ENCODE data around the gene SIMC1. TPM values are rescaled to one million over a fixed set of nuclear protein-coding genes. Genes with fewer than 3 reads are reported as not detected.

SIMC1 gene
- total RNA-seq, 1 experiment from 2014 or later, result 31.8 TPM

DNA sequence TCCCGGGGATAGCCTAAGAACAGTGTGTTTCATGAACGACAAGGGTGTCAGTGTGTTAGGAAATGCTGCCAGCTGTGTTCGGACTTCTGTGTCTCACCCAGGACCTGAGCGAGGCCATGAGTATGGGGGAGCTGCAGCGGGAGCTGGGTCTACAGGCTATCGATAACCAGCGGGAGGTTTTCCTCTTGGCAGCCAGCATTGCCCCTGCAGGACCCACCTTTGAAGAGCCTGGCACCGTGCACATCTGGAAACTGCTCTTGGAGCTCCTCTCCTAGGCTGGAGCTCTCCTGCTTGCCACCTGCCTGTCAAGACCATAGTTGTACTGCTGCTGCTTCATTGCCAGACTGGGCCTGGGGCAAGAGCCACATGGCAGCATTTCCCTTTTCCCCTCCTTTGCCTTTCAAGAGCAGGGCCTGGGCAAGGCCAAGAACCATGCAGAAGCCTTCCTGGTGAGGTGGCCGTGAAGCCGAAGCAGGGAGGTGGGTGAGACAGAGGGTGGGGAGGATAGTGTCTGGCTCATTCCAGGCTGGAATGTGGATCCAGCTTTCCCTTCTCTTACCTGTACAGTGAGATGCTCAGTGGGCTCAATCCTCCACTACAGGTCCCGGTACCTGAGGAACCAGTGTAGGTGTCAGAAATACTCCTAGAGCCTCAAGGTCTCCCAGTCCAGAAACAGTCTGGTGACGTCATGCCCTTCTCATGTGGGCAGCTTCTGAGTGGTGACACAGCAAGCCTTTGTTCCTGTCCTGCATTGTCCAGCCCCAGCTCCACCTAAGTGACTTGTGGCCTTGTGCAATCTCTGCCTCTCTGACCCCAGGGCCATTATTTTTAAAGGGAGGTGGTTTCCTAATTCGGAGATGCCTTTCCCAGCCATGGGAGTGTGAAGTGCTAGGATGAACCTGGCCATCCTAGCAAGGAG, 133.7 kb downstream of the SIMC1 start:
- TF ChIP-seq, protein P1, sequence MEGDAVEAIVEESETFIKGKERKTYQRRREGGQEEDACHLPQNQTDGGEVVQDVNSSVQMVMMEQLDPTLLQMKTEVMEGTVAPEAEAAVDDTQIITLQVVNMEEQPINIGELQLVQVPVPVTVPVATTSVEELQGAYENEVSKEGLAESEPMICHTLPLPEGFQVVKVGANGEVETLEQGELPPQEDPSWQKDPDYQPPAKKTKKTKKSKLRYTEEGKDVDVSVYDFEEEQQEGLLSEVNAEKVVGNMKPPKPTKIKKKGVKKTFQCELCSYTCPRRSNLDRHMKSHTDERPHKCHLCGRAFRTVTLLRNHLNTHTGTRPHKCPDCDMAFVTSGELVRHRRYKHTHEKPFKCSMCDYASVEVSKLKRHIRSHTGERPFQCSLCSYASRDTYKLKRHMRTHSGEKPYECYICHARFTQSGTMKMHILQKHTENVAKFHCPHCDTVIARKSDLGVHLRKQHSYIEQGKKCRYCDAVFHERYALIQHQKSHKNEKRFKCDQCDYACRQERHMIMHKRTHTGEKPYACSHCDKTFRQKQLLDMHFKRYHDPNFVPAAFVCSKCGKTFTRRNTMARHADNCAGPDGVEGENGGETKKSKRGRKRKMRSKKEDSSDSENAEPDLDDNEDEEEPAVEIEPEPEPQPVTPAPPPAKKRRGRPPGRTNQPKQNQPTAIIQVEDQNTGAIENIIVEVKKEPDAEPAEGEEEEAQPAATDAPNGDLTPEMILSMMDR (IDR thresholded peaks at IDR 0.05; ENCODE audit: unreplicated experiment), result no peak
- Mint-ChIP-seq H3K9me3 (ENCODE audit: low read depth, unreplicated experiment) (no peaks in the 10 kb centered on the region), H3K4me1 (ENCODE audit: low read depth, unreplicated experiment) (peaks cover 17% of the 10 kb centered on the region), H3K27me3 (ENCODE audit: unreplicated experiment) (peaks cover 14% of the 10 kb centered on the region), H3K27ac (ENCODE audit: unreplicated experiment) (peak overlapping the region; percentile 59), H3K4me3 (ENCODE audit: low read depth, unreplicated experiment) (no peak overlapping the region), H3K36me3 (ENCODE audit: insufficient read depth, unreplicated experiment) (no peaks in the 10 kb centered on the region)
- CTCF ChIA-PET, result interaction anchor here (0.6 to 1.4 kb wide), 2 partner anchors 17 to 74 kb away, joined by 4 read pairs; partner anchors contain the start of genes HIGD2A and NOP16
- DNase-seq, result peak; percentile 64
- BruUV-seq (replicated peaks), result no TSS peak
- intact Hi-C loops (cut with micrococcal nuclease; ENCODE audit: unreplicated experiment), result no loop called here

DNA sequence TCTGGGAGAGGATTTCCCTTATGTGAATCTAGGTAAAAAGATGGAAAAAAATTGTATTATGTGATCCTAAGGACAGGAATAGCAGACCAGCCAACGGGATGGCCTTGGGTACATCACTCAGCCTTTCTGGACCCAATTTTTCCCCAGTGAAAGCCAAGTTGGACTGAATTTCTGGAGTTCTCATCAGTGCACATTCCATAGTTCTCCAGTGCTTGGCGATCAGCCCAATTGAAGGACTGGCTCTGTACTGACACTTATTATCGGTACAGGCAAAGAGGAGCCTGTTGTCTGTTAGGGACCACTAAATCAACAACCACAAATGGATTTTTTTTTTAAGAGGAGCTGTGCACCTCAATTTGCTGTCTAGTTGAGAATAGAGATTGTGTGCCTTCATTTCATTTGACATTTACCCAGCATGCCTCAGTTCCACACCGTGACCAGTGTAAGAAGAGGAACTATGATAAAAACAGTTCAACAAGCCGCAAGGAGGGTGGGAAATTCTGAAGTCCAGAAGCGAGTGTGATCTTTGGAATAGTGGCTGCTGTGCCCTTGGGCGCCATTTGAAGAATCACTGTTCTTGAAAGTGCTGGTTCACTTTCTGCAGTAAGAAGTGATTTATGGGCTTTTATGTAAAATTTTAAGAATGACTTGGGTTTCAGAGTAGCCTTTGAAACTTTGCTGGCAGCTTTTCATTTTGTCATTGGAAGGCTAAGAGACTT, 135.0 kb downstream of the SIMC1 start:
- CTCF ChIA-PET, result no interaction called here
- Mint-ChIP-seq H3K36me3 (ENCODE audit: insufficient read depth, unreplicated experiment) (no peaks in the 10 kb centered on the region), H3K4me1 (ENCODE audit: low read depth, unreplicated experiment) (peaks cover 11% of the 10 kb centered on the region), H3K27me3 (ENCODE audit: unreplicated experiment) (peaks cover under 1% of the 10 kb centered on the region), H3K4me3 (ENCODE audit: low read depth, unreplicated experiment) (no peak overlapping the region), H3K27ac (ENCODE audit: unreplicated experiment) (no peak overlapping the region), H3K9me3 (ENCODE audit: low read depth, unreplicated experiment) (no peaks in the 10 kb centered on the region)
- intact Hi-C loops (cut with micrococcal nuclease; ENCODE audit: unreplicated experiment), result no loop called here
- no TSS peak for BruUV-seq (replicated peaks)
- TF ChIP-seq, protein P1 (IDR thresholded peaks at IDR 0.05; ENCODE audit: unreplicated experiment), result no peak
- no peak for DNase-seq

DNA sequence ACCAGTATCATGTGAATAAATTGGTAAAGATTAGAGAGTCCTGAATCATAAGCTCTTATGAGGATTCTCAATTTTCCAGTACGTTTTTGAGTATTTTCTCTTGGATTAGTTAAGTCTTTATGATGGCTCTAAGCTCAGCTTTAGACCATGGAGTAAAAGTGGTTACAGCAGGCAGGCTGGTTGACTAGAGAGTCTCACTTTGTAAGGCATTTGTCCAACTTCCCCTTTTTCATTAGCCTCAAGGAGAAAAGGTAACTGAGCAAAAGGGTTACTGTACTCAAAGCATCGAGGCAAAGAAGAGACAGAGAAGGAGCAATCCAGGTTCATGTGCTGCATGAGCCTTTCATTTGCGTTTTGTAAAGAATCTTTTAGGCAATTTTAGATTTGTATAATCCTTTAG, 141.7 kb downstream of the SIMC1 start:
- Mint-ChIP-seq H3K9me3 (ENCODE audit: low read depth, unreplicated experiment) (no peaks in the 10 kb centered on the region), H3K27me3 (ENCODE audit: unreplicated experiment) (no peaks in the 10 kb centered on the region), H3K4me3 (ENCODE audit: low read depth, unreplicated experiment) (no peak overlapping the region), H3K27ac (ENCODE audit: unreplicated experiment) (no peak overlapping the region), H3K36me3 (ENCODE audit: insufficient read depth, unreplicated experiment) (peaks cover 18% of the 10 kb centered on the region), H3K4me1 (ENCODE audit: low read depth, unreplicated experiment) (no peaks in the 10 kb centered on the region)
- CTCF ChIA-PET, result no interaction called here
- TF ChIP-seq, protein P1 (IDR thresholded peaks at IDR 0.05; ENCODE audit: unreplicated experiment), result no peak
- intact Hi-C loops (cut with micrococcal nuclease; ENCODE audit: unreplicated experiment), result no loop called here
- no peak for DNase-seq
- BruUV-seq (replicated peaks), result no TSS peak

DNA sequence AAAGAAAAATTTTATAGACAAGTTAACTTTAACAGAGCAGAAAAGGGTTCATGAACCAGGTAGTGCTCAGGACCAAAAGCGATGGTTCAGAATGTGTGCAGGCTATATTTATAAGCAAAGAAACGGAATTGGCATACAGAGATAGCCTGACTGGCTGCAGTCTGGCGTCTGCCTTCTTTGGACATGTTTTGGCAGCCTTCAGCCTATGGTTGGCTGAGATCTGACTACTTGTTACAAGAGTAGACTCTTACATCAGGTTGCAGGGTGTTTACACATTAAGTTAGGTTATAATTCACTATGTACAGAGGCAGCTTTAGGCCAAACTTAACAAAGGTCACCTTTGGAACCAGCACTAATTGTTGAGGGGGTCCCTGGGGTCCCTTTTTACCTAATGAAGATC, 143.2 kb downstream of the SIMC1 start:
- H3K27ac Mint-ChIP-seq (ENCODE audit: unreplicated experiment), result no peak overlapping the region
- peaks cover 28% of the 10 kb centered on the region for H3K36me3 Mint-ChIP-seq (ENCODE audit: insufficient read depth, unreplicated experiment)
- TF ChIP-seq, protein P1 (IDR thresholded peaks at IDR 0.05; ENCODE audit: unreplicated experiment), result no peak
- H3K27me3 Mint-ChIP-seq (ENCODE audit: unreplicated experiment), result no peaks in the 10 kb centered on the region
- H3K4me3 Mint-ChIP-seq (ENCODE audit: low read depth, unreplicated experiment), result no peak overlapping the region
- no peaks in the 10 kb centered on the region for H3K9me3 Mint-ChIP-seq (ENCODE audit: low read depth, unreplicated experiment)
- intact Hi-C loops (cut with micrococcal nuclease; ENCODE audit: unreplicated experiment), result no loop called here
- CTCF ChIA-PET, result no interaction called here
- no TSS peak for BruUV-seq (replicated peaks)
- peaks cover 11% of the 10 kb centered on the region for H3K4me1 Mint-ChIP-seq (ENCODE audit: low read depth, unreplicated experiment)
- DNase-seq, result no peak
